Measurements from ENCODE around the gene GRIFIN. TPM values are rescaled to one million over a fixed set of nuclear protein-coding genes. Genes with fewer than 3 reads are reported as not detected.

GRIFIN gene
- total and polyA plus RNA-seq, 10 donors: not detected

DNA sequence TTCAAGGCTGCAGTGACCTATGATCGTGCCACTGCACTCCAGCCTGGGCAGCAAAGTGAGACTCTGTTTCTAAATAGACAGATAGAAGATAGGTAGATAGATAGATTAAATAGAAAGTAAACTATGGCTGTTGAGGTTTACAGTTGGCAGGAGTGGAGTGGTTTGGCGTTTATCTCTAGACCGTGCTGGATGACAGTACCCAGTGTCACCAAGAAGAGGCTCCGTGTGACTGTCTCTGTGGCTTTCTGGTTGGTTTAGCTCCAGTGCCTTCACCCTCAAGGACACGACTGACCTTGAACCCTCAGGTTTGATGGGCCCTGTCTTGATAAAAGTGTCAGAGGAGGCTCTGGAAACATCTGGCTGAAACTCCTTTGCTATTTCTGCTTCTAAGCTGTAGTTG is 41.1 kb downstream of the GRIFIN start:
- Histone ChIP-seq H3K4me1 (peaks cover 0 to 25% (median 6%) of the 10 kb centered on the region in 6 donors), H3K4me3 (no peak overlapping the region), H3K27ac (no peak overlapping the region), H3K27me3 (replicated peaks in 1 of 7) (no peaks in the 10 kb centered on the region), H3K9me3 (peaks cover 0 to 15% (median 12%) of the 10 kb centered on the region in 8 donors), H3K36me3 (peaks cover 0 to 92% (median 45%) of the 10 kb centered on the region in 6 donors)
- TF ChIP-seq, protein P1, sequence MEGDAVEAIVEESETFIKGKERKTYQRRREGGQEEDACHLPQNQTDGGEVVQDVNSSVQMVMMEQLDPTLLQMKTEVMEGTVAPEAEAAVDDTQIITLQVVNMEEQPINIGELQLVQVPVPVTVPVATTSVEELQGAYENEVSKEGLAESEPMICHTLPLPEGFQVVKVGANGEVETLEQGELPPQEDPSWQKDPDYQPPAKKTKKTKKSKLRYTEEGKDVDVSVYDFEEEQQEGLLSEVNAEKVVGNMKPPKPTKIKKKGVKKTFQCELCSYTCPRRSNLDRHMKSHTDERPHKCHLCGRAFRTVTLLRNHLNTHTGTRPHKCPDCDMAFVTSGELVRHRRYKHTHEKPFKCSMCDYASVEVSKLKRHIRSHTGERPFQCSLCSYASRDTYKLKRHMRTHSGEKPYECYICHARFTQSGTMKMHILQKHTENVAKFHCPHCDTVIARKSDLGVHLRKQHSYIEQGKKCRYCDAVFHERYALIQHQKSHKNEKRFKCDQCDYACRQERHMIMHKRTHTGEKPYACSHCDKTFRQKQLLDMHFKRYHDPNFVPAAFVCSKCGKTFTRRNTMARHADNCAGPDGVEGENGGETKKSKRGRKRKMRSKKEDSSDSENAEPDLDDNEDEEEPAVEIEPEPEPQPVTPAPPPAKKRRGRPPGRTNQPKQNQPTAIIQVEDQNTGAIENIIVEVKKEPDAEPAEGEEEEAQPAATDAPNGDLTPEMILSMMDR (IDR thresholded peaks at IDR 0.05 in 8 of 11, conservative IDR thresholded peaks at IDR 0.05 in 3 of 11): no peak
- TF ChIP-seq POLR2A (IDR thresholded peaks at IDR 0.05) (no peak), POLR2AphosphoS5 (IDR thresholded peaks at IDR 0.05) (no peak)
- 73 to 88% (median 84%) methylated on average over 5 of the region's 5 CpGs for WGBS, 5 donors
- no peak for DNase-seq
- intact Hi-C loops (cut with DNase I; ENCODE audit: low total_unique reads): no loop called here

DNA sequence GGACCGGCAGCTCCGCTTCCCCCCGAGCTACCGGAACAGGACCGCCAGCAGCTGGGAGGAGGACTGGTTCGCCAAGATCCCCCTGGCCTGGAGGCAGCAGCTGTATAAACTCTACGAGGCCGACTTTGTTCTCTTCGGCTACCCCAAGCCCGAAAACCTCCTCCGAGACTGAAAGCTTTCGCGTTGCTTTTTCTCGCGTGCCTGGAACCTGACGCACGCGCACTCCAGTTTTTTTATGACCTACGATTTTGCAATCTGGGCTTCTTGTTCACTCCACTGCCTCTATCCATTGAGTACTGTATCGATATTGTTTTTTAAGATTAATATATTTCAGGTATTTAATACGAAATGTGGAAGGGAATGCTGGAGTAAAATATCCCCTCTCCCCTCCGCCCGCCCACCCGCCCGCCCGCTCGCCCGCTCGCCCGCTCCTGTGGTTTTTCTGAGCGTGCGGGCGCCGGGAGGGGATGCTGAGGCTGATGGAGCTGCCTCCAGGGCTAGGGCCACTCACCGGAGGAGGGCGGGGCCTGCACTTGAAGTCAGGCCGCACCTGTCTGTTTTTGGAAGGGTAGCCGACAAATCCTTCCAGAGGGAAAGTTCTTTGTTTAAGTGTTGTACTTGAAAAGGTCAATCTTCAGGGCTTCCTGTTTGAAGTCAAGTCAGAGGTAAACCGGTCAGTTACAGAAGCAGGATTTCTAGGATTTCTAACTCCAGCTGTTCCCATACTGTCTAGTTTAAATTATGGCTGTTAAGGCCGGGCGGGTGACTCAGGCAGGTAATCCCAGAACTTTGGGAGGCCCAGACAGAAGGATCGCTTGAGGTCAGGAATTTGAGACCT is 42.3 kb downstream of the GRIFIN start:
- Histone ChIP-seq H3K27ac (no peak overlapping the region), H3K27me3 (replicated peaks in 1 of 7) (no peaks in the 10 kb centered on the region), H3K36me3 (peaks cover 0 to 80% (median 43%) of the 10 kb centered on the region in 6 donors), H3K4me1 (peaks cover 0 to 25% (median 8%) of the 10 kb centered on the region in 6 donors), H3K9me3 (peaks cover 0 to 20% (median 12%) of the 10 kb centered on the region in 8 donors), H3K4me3 (no peak overlapping the region)
- intact Hi-C loops (cut with DNase I; ENCODE audit: low total_unique reads): no loop called here
- TF ChIP-seq POLR2AphosphoS5 (IDR thresholded peaks at IDR 0.05) (no peak), POLR2A (IDR thresholded peaks at IDR 0.05) (no peak)
- TF ChIP-seq, protein P1 (IDR thresholded peaks at IDR 0.05 in 8 of 11, conservative IDR thresholded peaks at IDR 0.05 in 3 of 11): no peak
- WGBS, 5 donors: 94 to 96% (median 94%) methylated on average over 38 to 42 of the region's 42 CpGs
- DNase-seq: no peak

DNA sequence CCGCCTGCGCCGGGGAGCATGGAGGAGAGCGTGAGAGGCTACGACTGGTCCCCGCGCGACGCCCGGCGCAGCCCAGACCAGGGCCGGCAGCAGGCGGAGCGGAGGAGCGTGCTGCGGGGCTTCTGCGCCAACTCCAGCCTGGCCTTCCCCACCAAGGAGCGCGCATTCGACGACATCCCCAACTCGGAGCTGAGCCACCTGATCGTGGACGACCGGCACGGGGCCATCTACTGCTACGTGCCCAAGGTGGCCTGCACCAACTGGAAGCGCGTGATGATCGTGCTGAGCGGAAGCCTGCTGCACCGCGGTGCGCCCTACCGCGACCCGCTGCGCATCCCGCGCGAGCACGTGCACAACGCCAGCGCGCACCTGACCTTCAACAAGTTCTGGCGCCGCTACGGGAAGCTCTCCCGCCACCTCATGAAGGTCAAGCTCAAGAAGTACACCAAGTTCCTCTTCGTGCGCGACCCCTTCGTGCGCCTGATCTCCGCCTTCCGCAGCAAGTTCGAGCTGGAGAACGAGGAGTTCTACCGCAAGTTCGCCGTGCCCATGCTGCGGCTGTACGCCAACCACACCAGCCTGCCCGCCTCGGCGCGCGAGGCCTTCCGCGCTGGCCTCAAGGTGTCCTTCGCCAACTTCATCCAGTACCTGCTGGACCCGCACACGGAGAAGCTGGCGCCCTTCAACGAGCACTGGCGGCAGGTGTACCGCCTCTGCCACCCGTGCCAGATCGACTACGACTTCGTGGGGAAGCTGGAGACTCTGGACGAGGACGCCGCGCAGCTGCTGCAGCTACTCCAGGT is 43.1 kb downstream of the GRIFIN start:
- no peak for DNase-seq
- peaks cover 0 to 72% (median 39%) of the 10 kb centered on the region in 6 donors for H3K36me3 ChIP-seq
- intact Hi-C loops (cut with DNase I; ENCODE audit: low total_unique reads): no loop called here
- TF ChIP-seq, protein P1 (IDR thresholded peaks at IDR 0.05 in 8 of 11, conservative IDR thresholded peaks at IDR 0.05 in 3 of 11): no peak
- H3K9me3 ChIP-seq: peaks cover 0 to 20% (median 12%) of the 10 kb centered on the region in 8 donors
- H3K4me1 ChIP-seq: peaks cover 0 to 27% (median 9%) of the 10 kb centered on the region in 6 donors
- WGBS, 5 donors: 96 to 98% (median 97%) methylated on average over 66 to 85 of the region's 85 CpGs
- no peaks in the 10 kb centered on the region for H3K27me3 ChIP-seq (replicated peaks in 1 of 7)
- H3K4me3 ChIP-seq: no peak overlapping the region
- peak overlapping the region in 5 of 8 donors; percentile 53 to 70 (median 58) for H3K27ac ChIP-seq

All from spleen (tissue), 11 donors.